GM12875 (cell line): ENCODE measurements around the gene AKT1S1.

Experiments
- H3K4me3 ChIP-seq: one replicate; pipeline ENCODE4 v1.5.1; 2011; ENCODE audit warnings: low read depth, low read length, control low read depth
- TF ChIP-seq, protein P1 (sequence below): IDR thresholded peaks from 2 replicates; pipeline ENCODE4 v1.5.1; 2011; ENCODE audit warnings: low read depth, mild to moderate bottlenecking, control low read depth, inconsistent platforms, low read length, moderate library complexity, borderline replicate concordance; ENCODE audit not compliant: insufficient read depth

AKT1S1 gene

DNA sequence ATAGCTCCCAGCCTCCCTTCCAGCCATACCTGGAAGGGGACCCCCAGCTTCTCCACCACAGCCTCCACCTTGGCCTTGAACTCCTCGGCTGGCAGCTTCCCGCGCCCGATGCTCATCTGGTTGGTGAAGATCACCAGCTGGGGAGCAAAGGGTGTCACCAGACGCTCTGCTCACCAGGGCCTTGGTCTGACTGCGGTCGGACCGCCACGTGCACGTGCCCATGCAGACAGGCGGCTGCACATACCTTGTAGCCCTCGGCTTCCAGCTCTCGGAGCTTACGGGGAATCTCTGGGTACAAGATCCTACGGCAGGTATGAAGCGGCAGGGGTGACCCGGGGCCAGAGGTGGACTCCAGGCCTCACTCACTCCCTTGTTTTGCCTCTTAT, 13.2 kb downstream of the AKT1S1 start:
- TF ChIP-seq, protein P1, sequence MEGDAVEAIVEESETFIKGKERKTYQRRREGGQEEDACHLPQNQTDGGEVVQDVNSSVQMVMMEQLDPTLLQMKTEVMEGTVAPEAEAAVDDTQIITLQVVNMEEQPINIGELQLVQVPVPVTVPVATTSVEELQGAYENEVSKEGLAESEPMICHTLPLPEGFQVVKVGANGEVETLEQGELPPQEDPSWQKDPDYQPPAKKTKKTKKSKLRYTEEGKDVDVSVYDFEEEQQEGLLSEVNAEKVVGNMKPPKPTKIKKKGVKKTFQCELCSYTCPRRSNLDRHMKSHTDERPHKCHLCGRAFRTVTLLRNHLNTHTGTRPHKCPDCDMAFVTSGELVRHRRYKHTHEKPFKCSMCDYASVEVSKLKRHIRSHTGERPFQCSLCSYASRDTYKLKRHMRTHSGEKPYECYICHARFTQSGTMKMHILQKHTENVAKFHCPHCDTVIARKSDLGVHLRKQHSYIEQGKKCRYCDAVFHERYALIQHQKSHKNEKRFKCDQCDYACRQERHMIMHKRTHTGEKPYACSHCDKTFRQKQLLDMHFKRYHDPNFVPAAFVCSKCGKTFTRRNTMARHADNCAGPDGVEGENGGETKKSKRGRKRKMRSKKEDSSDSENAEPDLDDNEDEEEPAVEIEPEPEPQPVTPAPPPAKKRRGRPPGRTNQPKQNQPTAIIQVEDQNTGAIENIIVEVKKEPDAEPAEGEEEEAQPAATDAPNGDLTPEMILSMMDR = no peak
- no peak overlapping the region for H3K4me3 ChIP-seq

DNA sequence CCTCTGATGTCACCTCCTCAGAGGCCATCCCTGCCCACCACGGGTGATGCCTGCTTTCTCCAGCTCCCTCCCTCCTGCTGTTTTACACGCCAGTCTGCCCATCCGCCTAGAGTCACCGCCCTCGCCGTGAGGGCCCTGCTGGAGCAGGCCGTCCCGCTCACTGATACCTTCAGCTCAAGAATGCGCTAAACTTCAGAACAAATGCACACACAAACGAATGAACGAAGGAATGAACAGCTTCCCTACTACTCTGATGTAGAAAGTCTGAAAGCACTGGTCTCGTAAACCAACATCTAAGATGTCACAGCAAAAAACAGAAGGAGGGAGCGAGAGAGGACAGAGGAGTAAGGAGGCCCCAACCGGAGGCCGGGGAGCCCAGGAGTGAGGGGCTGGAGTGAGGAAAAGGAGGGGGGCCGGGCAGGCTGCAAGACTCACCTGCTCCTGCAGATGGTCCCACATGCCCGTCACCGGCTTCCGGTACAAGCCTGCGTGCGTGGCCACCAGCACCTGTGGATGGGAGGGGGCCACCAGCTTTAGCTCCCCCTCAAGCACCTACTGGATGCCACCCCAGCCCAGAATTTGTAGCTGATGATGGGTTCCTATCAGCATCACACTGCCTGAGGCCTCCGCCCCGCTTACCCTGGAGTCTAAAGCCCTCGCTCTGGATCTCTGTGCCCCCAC, 13.8 kb downstream of the AKT1S1 start:
- TF ChIP-seq, protein P1 = no peak
- H3K4me3 ChIP-seq = no peak overlapping the region

DNA sequence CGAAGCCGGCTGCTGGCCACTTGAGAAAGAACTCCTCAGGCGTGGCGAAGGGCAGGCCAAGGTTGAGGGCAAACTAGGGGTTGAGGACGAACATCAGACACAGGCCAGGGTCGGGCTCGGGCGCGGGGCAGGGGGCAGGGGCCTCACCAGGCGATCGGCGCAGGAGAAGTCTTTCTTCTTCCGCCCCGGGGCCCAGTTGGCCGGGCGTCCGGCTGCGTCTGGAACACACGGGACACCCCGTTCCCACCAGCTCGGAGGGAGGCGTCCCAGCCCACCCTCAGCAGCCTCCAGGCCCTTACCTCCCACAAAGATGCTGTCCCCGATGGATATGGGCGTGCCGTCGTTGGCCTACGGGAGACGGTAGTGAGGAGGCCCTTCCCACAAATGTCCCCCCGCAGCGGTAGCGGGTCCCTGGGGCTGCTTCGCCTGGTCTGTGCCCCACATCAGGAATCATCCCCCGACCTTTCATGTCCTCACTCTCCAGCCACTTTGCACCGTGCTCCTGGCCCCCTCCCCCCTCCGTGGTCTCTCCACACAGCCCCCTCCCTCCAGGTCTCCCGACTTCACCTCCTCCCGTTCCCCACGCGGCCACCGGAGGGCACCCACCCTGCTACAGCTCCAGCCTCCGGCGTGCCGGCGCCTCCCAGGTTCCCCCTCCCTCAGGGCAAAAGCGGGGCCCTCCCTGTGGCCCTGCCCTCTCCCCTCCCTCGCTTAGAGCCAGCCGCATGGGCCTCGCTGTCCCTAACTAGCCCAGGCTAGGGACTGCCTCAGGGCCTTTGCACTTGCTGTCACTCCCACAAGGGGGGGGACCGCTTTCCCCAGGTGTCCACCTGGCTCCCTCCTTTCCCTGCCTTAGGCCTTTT, 14.5 kb downstream of the AKT1S1 start:
- TF ChIP-seq, protein P1 = peak; percentile 43; the same call in 1 of the 2 replicates
- no peak overlapping the region for H3K4me3 ChIP-seq

DNA sequence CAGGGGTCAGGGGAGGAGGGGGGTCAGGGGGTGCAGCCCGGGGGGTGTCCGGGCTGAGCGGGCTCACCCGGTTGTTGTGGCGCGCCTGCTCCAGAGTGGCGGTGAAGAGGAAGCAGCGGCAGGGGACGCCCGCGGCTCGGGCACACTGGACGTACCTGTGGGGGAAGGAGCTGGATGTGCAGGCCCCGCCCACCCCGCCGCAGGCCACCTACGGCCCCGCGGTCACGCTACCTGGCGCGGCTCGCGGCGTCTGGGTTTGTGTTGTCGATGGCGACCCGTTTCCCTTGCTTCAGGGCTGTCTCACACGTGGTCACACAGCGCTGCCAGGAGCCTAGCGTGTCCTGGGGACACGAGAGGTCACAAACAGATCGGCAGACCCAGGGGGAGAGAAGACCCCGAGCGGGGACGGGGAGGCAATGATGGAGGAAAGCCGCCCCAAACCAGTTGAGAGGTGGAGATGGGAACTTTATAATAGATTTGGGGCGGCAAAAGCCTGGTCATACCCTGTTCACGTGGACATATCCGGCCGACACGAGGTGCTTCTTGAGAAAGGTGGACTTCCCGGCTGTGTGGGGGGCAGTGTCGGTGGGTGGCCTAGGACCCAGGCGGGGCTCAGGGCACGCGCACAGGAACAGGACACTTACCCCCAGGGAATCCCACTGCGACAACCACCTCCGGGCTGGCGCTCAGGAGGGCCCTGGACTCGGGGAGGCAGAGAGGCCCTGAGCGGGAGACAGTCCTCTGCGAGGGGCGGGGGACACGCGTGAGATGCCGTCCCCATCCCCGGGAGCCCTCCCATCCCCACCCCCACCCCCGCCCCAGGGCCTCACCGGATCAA, 15.4 kb downstream of the AKT1S1 start:
- TF ChIP-seq, protein P1 = no peak
- no peak overlapping the region for H3K4me3 ChIP-seq

DNA sequence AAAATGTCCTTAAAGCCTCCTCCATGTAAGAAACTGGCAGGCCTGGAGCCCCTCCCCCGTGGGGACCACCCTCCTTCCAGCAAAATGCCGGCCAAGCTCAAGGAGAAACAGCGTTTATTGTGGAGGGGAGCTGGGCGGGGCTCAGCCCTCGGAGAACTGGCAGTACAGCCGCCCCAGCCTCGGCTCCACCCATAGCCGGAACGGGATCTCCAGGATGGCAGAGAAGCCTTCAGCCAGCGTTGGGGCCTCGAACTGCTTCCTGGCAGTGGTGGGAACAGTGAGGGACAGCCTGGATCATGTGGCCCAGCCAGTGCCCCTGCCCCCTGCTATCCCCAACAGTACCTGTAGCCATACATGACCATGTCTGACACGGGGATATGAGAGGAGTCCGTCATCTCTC, 16.0 kb downstream of the AKT1S1 start:
- TF ChIP-seq, protein P1 = no peak
- H3K4me3 ChIP-seq = no peak overlapping the region

DNA sequence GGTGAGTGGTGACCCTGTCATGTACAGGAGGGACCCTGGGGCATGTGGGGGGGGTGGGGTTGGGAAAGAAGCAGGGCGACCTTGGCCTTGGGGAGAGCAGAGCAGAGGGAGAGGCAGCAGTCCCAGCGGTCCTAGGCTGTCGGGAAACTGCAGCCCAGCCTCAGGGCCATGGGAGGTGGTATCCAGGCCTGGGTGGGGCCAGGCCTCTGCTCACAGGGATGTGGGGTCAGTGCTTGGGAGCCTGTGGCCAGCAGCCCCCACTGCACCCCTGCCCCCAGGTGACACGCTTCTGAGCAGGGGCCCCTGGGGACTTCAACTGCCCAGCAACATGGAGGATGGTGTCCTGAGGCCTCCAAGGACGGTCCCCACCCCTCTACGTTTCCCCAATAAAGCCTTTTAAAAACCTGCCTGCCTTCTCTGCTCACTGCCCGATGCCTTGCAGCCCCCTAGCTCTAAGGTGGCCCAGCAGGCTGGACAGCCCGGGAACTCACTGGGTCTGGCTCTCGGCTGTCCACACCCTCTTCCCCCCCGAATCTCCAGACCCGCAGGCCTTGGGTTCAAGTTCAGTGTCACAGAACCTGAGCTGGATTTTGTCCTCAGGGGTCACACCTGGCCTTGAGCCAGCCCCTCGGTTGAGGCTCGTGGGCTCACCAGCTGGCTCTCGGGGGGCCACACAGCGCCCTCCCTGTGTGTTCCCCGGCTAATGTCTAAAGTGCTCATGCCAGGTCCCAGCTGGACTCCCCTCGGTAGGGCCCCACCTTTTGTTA, 16.6 kb downstream of the AKT1S1 start:
- TF ChIP-seq, protein P1 = no peak
- H3K4me3 ChIP-seq = no peak overlapping the region
